ENCODE measurements around the gene HAUS7. TPM values are rescaled to one million over a fixed set of nuclear protein-coding genes. Genes with fewer than 3 reads are reported as not detected.
A peak's percentile ranks its signal among the peaks of the same experiment; 100 is the strongest.

HAUS7 gene
- total and polyA plus RNA-seq, 2 of the 8 experiments (the other 6 are each of a cell fraction or from before 2014, with no cell fraction given) = 45.4 to 54.0 TPM

DNA sequence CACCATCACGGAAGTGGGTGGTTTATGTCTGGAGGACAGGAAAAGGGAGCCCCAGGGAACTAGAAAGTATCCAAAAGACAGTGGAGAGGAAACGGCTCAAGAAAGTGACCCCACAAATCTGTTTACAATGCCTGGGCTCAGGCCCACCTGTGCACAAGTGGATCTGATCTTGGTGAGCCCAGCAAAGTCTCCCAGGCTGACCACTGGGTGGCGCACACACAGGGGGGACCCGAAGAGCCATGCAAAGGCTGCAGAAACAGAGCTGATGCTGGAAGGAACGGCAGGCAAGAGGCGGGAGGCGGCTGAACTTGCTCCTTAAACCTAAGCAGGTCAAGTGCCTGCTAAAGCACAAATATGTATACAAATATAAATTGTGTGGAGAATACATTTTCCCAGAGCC lies 9.6 kb downstream of the HAUS7 start:
- Histone ChIP-seq H3K79me1 (ENCODE audit: low read depth, low read length) (no peaks in the 10 kb centered on the region), H4K5ac (ENCODE audit: insufficient read length, low read depth, low read length) (no peak overlapping the region), H3K27me3 (replicated peaks in 1 of 4; ENCODE audit: control insufficient read depth in 3 of 4, extremely low read depth in 1 of 4, insufficient read depth in 3 of 4, low read length in 3 of 4) (no peaks in the 10 kb centered on the region), H4K20me1 (replicated peaks in 1 of 2; ENCODE audit: control insufficient read depth in 1 of 2, insufficient read depth in 2 of 2, low read length in 2 of 2) (peaks cover 0 to 2% of the 10 kb centered on the region in 2 experiments), H3K9ac (replicated peaks in 1 of 4; ENCODE audit: extremely low read depth in 1 of 4, low read depth in 3 of 4, low read length in 3 of 4) (no peak overlapping the region), H3K4me2 (ENCODE audit: insufficient read depth in 1 of 2, low read depth in 2 of 2, low read length in 2 of 2) (no peak overlapping the region), H2AFZ (ENCODE audit: low read length) (no peak overlapping the region), H4K91ac (replicated peaks; ENCODE audit: insufficient read length, low read length) (no peak overlapping the region), H3K4me1 (replicated peaks in 1 of 4; ENCODE audit: control insufficient read depth in 3 of 4, insufficient read depth in 4 of 4, low read length in 3 of 4) (no peaks in the 10 kb centered on the region), H2BK120ac (replicated peaks; ENCODE audit: low read depth, low read length) (no peak overlapping the region), H2BK12ac (ENCODE audit: low read depth, low read length) (no peak overlapping the region), H3K18ac (ENCODE audit: extremely low read depth, low read length) (no peak overlapping the region), H3K4ac (replicated peaks; ENCODE audit: insufficient read length, low read depth, low read length) (no peak overlapping the region), H2BK15ac (ENCODE audit: low read length) (no peak overlapping the region), H2AK5ac (ENCODE audit: low read depth, low read length) (no peak overlapping the region), H3K36me3 (ENCODE audit: control insufficient read depth in 2 of 4, insufficient read depth in 4 of 4, low read length in 3 of 4) (peaks cover 0 to 4% (median 2%) of the 10 kb centered on the region in 4 experiments; a peak in 4 of 8 replicates), H3K27ac (ENCODE audit: low read depth, low read length) (no peak overlapping the region), H3K23ac (ENCODE audit: insufficient read length) (no peak overlapping the region), H3K79me2 (ENCODE audit: control insufficient read depth in 1 of 2, insufficient read depth in 2 of 2, low read length in 2 of 2) (no peaks in the 10 kb centered on the region), H2BK5ac (ENCODE audit: low read depth, low read length) (no peak overlapping the region), H2BK20ac (ENCODE audit: low read length) (no peak overlapping the region), H3K56ac (replicated peaks; ENCODE audit: insufficient read length, low read depth, low read length) (no peak overlapping the region), H4K8ac (ENCODE audit: extremely low read depth, insufficient read depth, low read length) (no peak overlapping the region), H3K9me3 (ENCODE audit: insufficient read depth in 2 of 2, low read depth in 1 of 2, low read length in 1 of 2) (no peaks in the 10 kb centered on the region), H3K4me3 (ENCODE audit: extremely low read depth in 1 of 4, insufficient read depth in 2 of 4, low read depth in 3 of 4, low read length in 4 of 4) (no peak overlapping the region), H3K14ac (ENCODE audit: insufficient read length) (no peak overlapping the region), H3K23me2 (ENCODE audit: low read depth, low read length) (no peaks in the 10 kb centered on the region)
- 13% methylated on average over 3 of the region's 7 CpGs; no CpG with 5 or more reads in 1 of the 2 experiments for WGBS, 2 experiments (ENCODE audit: extremely low coverage in 1 of 2, insufficient coverage in 1 of 2, insufficient read length in 1 of 2, insufficient replicate concordance in 2 of 2, low coverage in 1 of 2, low lambda C conversion rate in 2 of 2, missing lambda C conversion rate in 1 of 2)
- POLR2A ChIA-PET (ENCODE audit: partially characterized antibody) = no interaction called here
- CTCF ChIA-PET (ENCODE audit: partially characterized antibody) = interaction anchor here (0.6 to 3.7 kb wide), 16 partner anchors 9 to 547 kb away, joined by 3 to 21 read pairs (median 4); partner anchors contain the start of genes HAUS7 and TREX2
- FAIRE-seq = peak; percentile 28
- DNase-seq (ENCODE audit: low read depth in 1 of 2, low spot score in 2 of 2) = no peak
- TF ChIP-seq RAD21 (IDR thresholded peaks at IDR 0.05 in 1 of 2, conservative IDR thresholded peaks at IDR 0.05 in 1 of 2; ENCODE audit: low read depth in 2 of 2, low read length in 2 of 2) (peak; percentile 48 to 59), RFX5 (IDR thresholded peaks at IDR 0.05; ENCODE audit: borderline replicate concordance, low read depth, low read length) (no peak), EP300 (IDR thresholded peaks at IDR 0.05; ENCODE audit: borderline replicate concordance in 1 of 2, low read depth in 2 of 2, low read length in 2 of 2) (no peak), CHD2 (IDR thresholded peaks at IDR 0.05; ENCODE audit: low read length) (no peak), BCL11A (IDR thresholded peaks at IDR 0.05; ENCODE audit: low read depth in 2 of 2, low read length in 2 of 2) (no peak), CEBPB (IDR thresholded peaks at IDR 0.05; ENCODE audit: low read depth, low read length) (no peak), SP1 (IDR thresholded peaks at IDR 0.05; ENCODE audit: low read depth, low read length) (no peak)
- TF ChIP-seq, protein P1, sequence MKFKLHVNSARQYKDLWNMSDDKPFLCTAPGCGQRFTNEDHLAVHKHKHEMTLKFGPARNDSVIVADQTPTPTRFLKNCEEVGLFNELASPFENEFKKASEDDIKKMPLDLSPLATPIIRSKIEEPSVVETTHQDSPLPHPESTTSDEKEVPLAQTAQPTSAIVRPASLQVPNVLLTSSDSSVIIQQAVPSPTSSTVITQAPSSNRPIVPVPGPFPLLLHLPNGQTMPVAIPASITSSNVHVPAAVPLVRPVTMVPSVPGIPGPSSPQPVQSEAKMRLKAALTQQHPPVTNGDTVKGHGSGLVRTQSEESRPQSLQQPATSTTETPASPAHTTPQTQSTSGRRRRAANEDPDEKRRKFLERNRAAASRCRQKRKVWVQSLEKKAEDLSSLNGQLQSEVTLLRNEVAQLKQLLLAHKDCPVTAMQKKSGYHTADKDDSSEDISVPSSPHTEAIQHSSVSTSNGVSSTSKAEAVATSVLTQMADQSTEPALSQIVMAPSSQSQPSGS (IDR thresholded peaks at IDR 0.05; ENCODE audit: low read length) = no peak
- TF ChIP-seq, protein P2, sequence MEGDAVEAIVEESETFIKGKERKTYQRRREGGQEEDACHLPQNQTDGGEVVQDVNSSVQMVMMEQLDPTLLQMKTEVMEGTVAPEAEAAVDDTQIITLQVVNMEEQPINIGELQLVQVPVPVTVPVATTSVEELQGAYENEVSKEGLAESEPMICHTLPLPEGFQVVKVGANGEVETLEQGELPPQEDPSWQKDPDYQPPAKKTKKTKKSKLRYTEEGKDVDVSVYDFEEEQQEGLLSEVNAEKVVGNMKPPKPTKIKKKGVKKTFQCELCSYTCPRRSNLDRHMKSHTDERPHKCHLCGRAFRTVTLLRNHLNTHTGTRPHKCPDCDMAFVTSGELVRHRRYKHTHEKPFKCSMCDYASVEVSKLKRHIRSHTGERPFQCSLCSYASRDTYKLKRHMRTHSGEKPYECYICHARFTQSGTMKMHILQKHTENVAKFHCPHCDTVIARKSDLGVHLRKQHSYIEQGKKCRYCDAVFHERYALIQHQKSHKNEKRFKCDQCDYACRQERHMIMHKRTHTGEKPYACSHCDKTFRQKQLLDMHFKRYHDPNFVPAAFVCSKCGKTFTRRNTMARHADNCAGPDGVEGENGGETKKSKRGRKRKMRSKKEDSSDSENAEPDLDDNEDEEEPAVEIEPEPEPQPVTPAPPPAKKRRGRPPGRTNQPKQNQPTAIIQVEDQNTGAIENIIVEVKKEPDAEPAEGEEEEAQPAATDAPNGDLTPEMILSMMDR (IDR thresholded peaks at IDR 0.05; ENCODE audit: control extremely low read depth in 1 of 3, insufficient read depth in 1 of 3, low read depth in 1 of 3, low read length in 3 of 3) = peak in 2 of 3 experiments; percentile 73 to 76; a peak in 3 of 4 replicates
